Ovary (tissue), 9 donors: ENCODE results near the gene CCDC120. TPM values are rescaled to one million over a fixed set of nuclear protein-coding genes. Genes with fewer than 3 reads are reported as not detected.

ENCODE experiments used
- DNase-seq, 5 donors: peaks; one replicate each; pipeline ENCODE4 v3.0.0-alpha.2; 2019 to 2020
- H3K27ac ChIP-seq, 2 donors: fragments of 200-600 bp; one replicate each; pipeline versions ENCODE4 v1.5.1 to v1.8.0; 2019 to 2022
- H3K27me3 ChIP-seq: fragments of 200-600 bp; one replicate; pipeline ENCODE4 v1.8.0; 2022
- H3K36me3 ChIP-seq: fragments of 200-600 bp; sonication (generic); one replicate; pipeline ENCODE4 v1.5.1; 2019
- H3K4me1 ChIP-seq: one replicate; pipeline ENCODE4 v1.8.1; 2013; ENCODE audit warnings: mild to moderate bottlenecking, moderate library complexity; ENCODE audit not compliant: insufficient read depth
- H3K4me3 ChIP-seq: fragments of 200-600 bp; sonication (generic); one replicate; pipeline ENCODE4 v1.5.1; 2017
- H3K9me3 ChIP-seq, 2 donors: fragments of 200-600 bp in 1 of 2; sonication (generic) in 1 of 2; one replicate each; pipeline versions ENCODE4 v1.5.1 to v1.8.1; 2013 to 2019; ENCODE audit warnings: mild to moderate bottlenecking in 1 of 2, moderate library complexity in 1 of 2
- CTCF ChIP-seq, 3 donors: fragments of 450-650 bp in 2 of 3; fragments of 200-600 bp in 1 of 3; IDR thresholded peaks; one replicate each; pipeline versions ENCODE4 v1.5.1 to v1.8.0; 2016 to 2022; ENCODE audit warnings: antibody characterized with exemption in 3 of 3, mild to moderate bottlenecking in 1 of 3
- EP300 ChIP-seq: sonication (generic); formaldehyde crosslinking; IDR thresholded peaks from one replicate; pipeline ENCODE4 v1.6.1; 2017; ENCODE audit warnings: antibody characterized with exemption
- POLR2A ChIP-seq: fragments of 450-650 bp; IDR thresholded peaks from one replicate; pipeline ENCODE4 v1.6.1; 2017; ENCODE audit warnings: antibody characterized with exemption, mild to moderate bottlenecking, moderate library complexity
- WGBS, 3 donors: extraction: QIAGEN DNeasy Blood & Tissue Kit in 1 of 3; methylation state at CpG; one replicate each; pipeline versions ENCODE4 v1.1.5 to v1.1.7; 2013 to 2017; 5-methylcytosine and 5-hydroxymethylcytosine counted together
- intact Hi-C, 4 donors: fragments of 100-400 bp; cut with DNase I; formaldehyde crosslinking; loops; one replicate each; pipeline versions ENCODE4 v1.11.0 to v1.15.1; 2022 to 2023
- polyA plus RNA-seq, 2 donors: library from polyadenylated mRNA; stranded (reverse); fragments of 200-250 nt in 1 of 2; fragments of 350-450 nt in 1 of 2; fragmentation: Illumina TruSeq in 1 of 2; extraction: RNeasy Lipid Tissue Mini Kit (QIAGEN cat#74804) in 1 of 2; gene quantifications; one replicate each; pipeline ENCODE4 v1.2.3, GENCODE V29; 2013 to 2014
- total RNA-seq, 7 donors: library from RNA; depleted of rRNA in 2 of 7; stranded (reverse); fragments of >200 nt in 2 of 7; fragmentation: NEBNext Ultra II Directional in 3 of 7; extraction: Animal tissue kit (Norgen Biotek cat#: 25700) in 3 of 7; gene quantifications; one replicate each; pipeline versions ENCODE4 v1.1.0 to v1.2.4, GENCODE V29; 2016 to 2023
- donor health status: DM: no; HTN: no; CAD: no; lungs with moderate emphysema.
- donor health status: DM: no; HTN: no; CAD: no.
- donor health status: Bipolar disorder and iron deficiency.
- donor health status: DM: yes; HTN: yes; CAD: no.
- donor health status: DM: no; HTN: no; CAD: no.
- donor health status: DM: yes; HTN: yes; CAD: no.

Gene CCDC120
- total and polyA plus RNA-seq, 9 donors = 3.3 to 11.2 (median 9.1) TPM

GRCh38 chrX:49110417-49110816 lies 51.6 kb downstream of the CCDC120 start:
- Histone ChIP-seq H3K27me3 (no peaks in the 10 kb centered on the region), H3K4me1 (no peaks in the 10 kb centered on the region), H3K36me3 (no peaks in the 10 kb centered on the region), H3K9me3 (no peaks in the 10 kb centered on the region), H3K4me3 (no peak overlapping the region), H3K27ac (no peak overlapping the region)
- TF ChIP-seq EP300 (no peak), CTCF (IDR thresholded peaks at IDR 0.05) (no peak), POLR2A (no peak)
- 79 to 86% (median 84%) methylated on average over 3 of the region's 3 CpGs for WGBS, 3 donors
- no peak for DNase-seq
- intact Hi-C loops = no loop called here

GRCh38 chrX:49111791-49112190 lies 53.0 kb downstream of the CCDC120 start:
- Histone ChIP-seq H3K27ac (no peak overlapping the region), H3K4me3 (no peak overlapping the region), H3K36me3 (no peaks in the 10 kb centered on the region), H3K9me3 (no peaks in the 10 kb centered on the region), H3K4me1 (no peaks in the 10 kb centered on the region), H3K27me3 (no peaks in the 10 kb centered on the region)
- no peak for DNase-seq
- intact Hi-C loops = no loop called here
- 66 to 83% (median 74%) methylated on average over 3 of the region's 3 CpGs for WGBS, 3 donors
- TF ChIP-seq EP300 (no peak), CTCF (IDR thresholded peaks at IDR 0.05) (no peak)

GRCh38 chrX:49116076-49116475 lies 57.3 kb downstream of the CCDC120 start:
- intact Hi-C loops = no loop called here
- H3K36me3 ChIP-seq = no peaks in the 10 kb centered on the region
- H3K4me3 ChIP-seq = no peak overlapping the region
- 71 to 84% (median 78%) methylated on average over 8 of the region's 8 CpGs for WGBS, 3 donors
- TF ChIP-seq POLR2A = no peak
- no peak for TF ChIP-seq CTCF (IDR thresholded peaks at IDR 0.05)
- H3K27me3 ChIP-seq = no peaks in the 10 kb centered on the region
- H3K9me3 ChIP-seq = no peaks in the 10 kb centered on the region
- H3K27ac ChIP-seq = no peak overlapping the region
- no peaks in the 10 kb centered on the region for H3K4me1 ChIP-seq
- DNase-seq = no peak

- no peaks in the 10 kb centered on the region for H3K36me3 ChIP-seq
- H3K4me3 ChIP-seq = no peak overlapping the region
- WGBS, 3 donors = 68 to 80% (median 76%) methylated on average over 5 of the region's 5 CpGs
- no peak for TF ChIP-seq EP300
- no peak for TF ChIP-seq POLR2A
- no peak for TF ChIP-seq CTCF (IDR thresholded peaks at IDR 0.05)
- intact Hi-C loops = no loop called here
- no peak for DNase-seq
- no peaks in the 10 kb centered on the region for H3K27me3 ChIP-seq
- H3K9me3 ChIP-seq = no peaks in the 10 kb centered on the region
- H3K27ac ChIP-seq = no peak overlapping the region
- no peaks in the 10 kb centered on the region for H3K4me1 ChIP-seq
These were observed 57.9 kb downstream of the CCDC120 start for GRCh38 chrX:49116716-49117115.

- intact Hi-C loops = no loop called here
- 57 to 68% (median 64%) methylated on average over 6 of the region's 6 CpGs for WGBS, 3 donors
These were observed 58.8 kb downstream of the CCDC120 start for GRCh38 chrX:49117581-49117980.

More at GRCh38 chrX:49117581-49117980, 58.8 kb downstream of the CCDC120 start:
- H3K36me3 ChIP-seq = no peaks in the 10 kb centered on the region
- no peaks in the 10 kb centered on the region for H3K9me3 ChIP-seq
- TF ChIP-seq CTCF (IDR thresholded peaks at IDR 0.05) = no peak
- no peak for TF ChIP-seq POLR2A
- TF ChIP-seq EP300 = no peak
- H3K27ac ChIP-seq = no peak overlapping the region
- H3K27me3 ChIP-seq = no peaks in the 10 kb centered on the region
- no peak overlapping the region for H3K4me3 ChIP-seq
- no peak for DNase-seq
- no peaks in the 10 kb centered on the region for H3K4me1 ChIP-seq
